Sigmoid colon (tissue), 7 donors: ENCODE results near the gene PGAP1. TPM values are rescaled to one million over a fixed set of nuclear protein-coding genes. Genes with fewer than 3 reads are reported as not detected.

Experiments
- DNase-seq: peaks from one replicate; pipeline ENCODE4 v3.0.0-alpha.2; 2019
- H3K27ac ChIP-seq, 4 donors: fragments of 200-600 bp; sonication (generic); one replicate each; pipeline ENCODE4 v1.5.1; 2016 to 2019; ENCODE audit warnings: mild to moderate bottlenecking in 1 of 4
- H3K27me3 ChIP-seq, 3 donors: fragments of 200-600 bp; sonication (generic); one replicate each; pipeline ENCODE4 v1.5.1; 2019; ENCODE audit warnings: mild to moderate bottlenecking in 1 of 3
- H3K36me3 ChIP-seq, 4 donors: fragments of 200-600 bp; sonication (generic); one replicate each; pipeline ENCODE4 v1.5.1; 2016 to 2019
- H3K4me1 ChIP-seq, 4 donors: fragments of 200-600 bp; sonication (generic); one replicate each; pipeline ENCODE4 v1.5.1; 2017 to 2019
- H3K4me3 ChIP-seq, 4 donors: fragments of 200-600 bp; sonication (generic); one replicate each; pipeline ENCODE4 v1.5.1; 2017 to 2019; ENCODE audit warnings: mild to moderate bottlenecking in 2 of 4, moderate library complexity in 1 of 4
- H3K9me3 ChIP-seq, 4 donors: fragments of 200-600 bp in 3 of 4; sonication (generic) in 3 of 4; one replicate each; pipeline versions ENCODE4 v1.5.1 to v1.6.1; 2013 to 2019
- EP300 ChIP-seq, 4 donors: sonication (generic); formaldehyde crosslinking; IDR thresholded peaks; one replicate each; pipeline ENCODE4 v1.6.1; 2017; ENCODE audit warnings: antibody characterized with exemption in 4 of 4
- POLR2A ChIP-seq, 2 donors: fragments of 450-650 bp; IDR thresholded peaks; one replicate each; pipeline ENCODE4 v1.6.1; 2016; ENCODE audit warnings: antibody characterized with exemption in 2 of 2, mild to moderate bottlenecking in 2 of 2, moderate library complexity in 2 of 2
- POLR2AphosphoS5 ChIP-seq, 4 donors: sonication (generic); formaldehyde crosslinking; IDR thresholded peaks; one replicate each; pipeline ENCODE4 v1.6.1; 2017; ENCODE audit warnings: antibody characterized with exemption in 4 of 4
- WGBS, 2 donors: extraction: QIAGEN DNeasy Blood & Tissue Kit; methylation state at CpG; one replicate each; pipeline ENCODE4 v1.1.7; 2013; 5-methylcytosine and 5-hydroxymethylcytosine counted together
- intact Hi-C: fragments of 100-400 bp; cut with DNase I; formaldehyde crosslinking; loops from one replicate; pipeline ENCODE4 v1.15.1; 2023
- polyA plus RNA-seq, 3 donors: library from polyadenylated mRNA; stranded (reverse); fragments of 200-250 nt; gene quantifications; one replicate each; pipeline ENCODE4 v1.2.3, GENCODE V29; 2013
- total RNA-seq, 4 donors: library from RNA; depleted of rRNA; stranded (reverse); fragments of >200 nt; gene quantifications; one replicate each; pipeline ENCODE4 v1.1.0, GENCODE V29; 2016
- TF ChIP-seq, protein P1 (sequence below), 4 experiments: fragments of 450-650 bp in 3 of 4; fragments of 200-600 bp in 1 of 4; IDR thresholded peaks; one replicate each; pipeline ENCODE4 v1.5.1; 2016 to 2019; ENCODE audit warnings: antibody characterized with exemption in 4 of 4, mild to moderate bottlenecking in 3 of 4, moderate library complexity in 2 of 4
- donor health status: healthy with polysubstance abuse.
- donor health status: Bipolar disorder and iron deficiency.
- donor health status: healthy.

Gene PGAP1
- total and polyA plus RNA-seq, 7 donors = 0.46 to 14.0 (median 6.6) TPM

DNA sequence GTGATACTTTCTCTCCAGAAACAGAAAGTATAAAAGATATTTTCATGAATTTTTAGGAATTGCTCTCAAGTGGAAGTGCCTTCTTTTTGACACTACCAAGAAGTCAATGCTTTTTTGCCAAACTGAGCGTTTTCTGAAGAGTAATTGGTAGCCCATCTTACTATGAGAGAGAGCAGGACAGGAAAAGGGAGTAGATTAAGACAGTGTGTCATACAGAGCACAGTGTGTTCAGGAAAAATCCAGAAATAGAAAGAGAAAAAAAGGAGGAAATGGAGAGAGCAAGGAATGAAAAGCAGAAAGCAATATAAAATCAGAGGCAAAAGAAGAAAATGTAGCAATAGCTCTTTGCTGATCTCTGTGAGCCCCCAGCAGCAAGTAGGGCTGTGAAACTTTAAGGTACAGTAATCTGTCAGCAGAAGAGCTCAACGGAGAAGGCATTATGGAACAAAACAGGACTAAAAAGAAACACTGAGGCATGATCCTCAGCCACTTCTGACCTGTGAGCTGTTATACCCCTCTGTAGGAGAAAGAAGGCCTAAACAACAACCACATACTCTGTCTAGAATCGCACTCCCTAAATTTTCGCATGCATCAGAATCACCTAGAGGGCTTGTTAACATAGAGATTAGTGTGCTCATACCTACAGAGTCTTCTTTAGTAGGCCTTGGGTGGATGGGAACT, 15.0 kb upstream of the PGAP1 start:
- WGBS, 2 donors = 86 to 90% methylated on average over 4 of the region's 4 CpGs

DNA sequence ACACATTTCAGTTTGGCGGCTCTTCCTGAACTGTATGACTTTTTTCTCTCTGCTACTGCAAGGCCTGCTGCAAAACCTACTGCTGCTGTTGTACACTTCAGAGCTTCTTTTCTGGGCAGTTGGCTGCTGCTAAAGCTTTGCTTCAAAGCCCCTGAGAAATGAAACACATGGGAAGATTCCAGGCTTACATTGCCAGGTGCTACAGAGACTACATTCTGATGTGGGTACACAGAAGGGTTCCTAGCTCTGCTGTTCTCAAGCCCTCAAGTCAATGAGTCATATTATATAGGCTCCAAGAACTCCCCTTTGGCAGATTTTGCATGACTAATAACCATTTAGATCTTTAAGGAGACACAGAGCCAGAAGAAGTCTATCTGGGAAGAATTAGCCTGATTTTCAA, 12.9 kb upstream of the PGAP1 start:
- no peak for TF ChIP-seq EP300 (IDR thresholded peaks at IDR 0.05)
- intact Hi-C loops = no loop called here
- DNase-seq = no peak
- no peaks in the 10 kb centered on the region for H3K9me3 ChIP-seq
- no peaks in the 10 kb centered on the region for H3K27me3 ChIP-seq
- H3K4me1 ChIP-seq = no peaks in the 10 kb centered on the region
- H3K4me3 ChIP-seq = no peak overlapping the region
- 86 to 98% methylated on average over 1 of the region's 1 CpG for WGBS, 2 donors
- H3K36me3 ChIP-seq = no peaks in the 10 kb centered on the region
- no peak overlapping the region for H3K27ac ChIP-seq

More for the DNA sequence above, 15.0 kb upstream of the PGAP1 start:
- Histone ChIP-seq H3K36me3 (no peaks in the 10 kb centered on the region), H3K4me3 (no peak overlapping the region), H3K27ac (no peak overlapping the region), H3K9me3 (no peaks in the 10 kb centered on the region), H3K4me1 (no peaks in the 10 kb centered on the region), H3K27me3 (no peaks in the 10 kb centered on the region)
- no peak for TF ChIP-seq EP300 (IDR thresholded peaks at IDR 0.05)
- TF ChIP-seq POLR2A (IDR thresholded peaks at IDR 0.05) = no peak
- TF ChIP-seq, protein P1, sequence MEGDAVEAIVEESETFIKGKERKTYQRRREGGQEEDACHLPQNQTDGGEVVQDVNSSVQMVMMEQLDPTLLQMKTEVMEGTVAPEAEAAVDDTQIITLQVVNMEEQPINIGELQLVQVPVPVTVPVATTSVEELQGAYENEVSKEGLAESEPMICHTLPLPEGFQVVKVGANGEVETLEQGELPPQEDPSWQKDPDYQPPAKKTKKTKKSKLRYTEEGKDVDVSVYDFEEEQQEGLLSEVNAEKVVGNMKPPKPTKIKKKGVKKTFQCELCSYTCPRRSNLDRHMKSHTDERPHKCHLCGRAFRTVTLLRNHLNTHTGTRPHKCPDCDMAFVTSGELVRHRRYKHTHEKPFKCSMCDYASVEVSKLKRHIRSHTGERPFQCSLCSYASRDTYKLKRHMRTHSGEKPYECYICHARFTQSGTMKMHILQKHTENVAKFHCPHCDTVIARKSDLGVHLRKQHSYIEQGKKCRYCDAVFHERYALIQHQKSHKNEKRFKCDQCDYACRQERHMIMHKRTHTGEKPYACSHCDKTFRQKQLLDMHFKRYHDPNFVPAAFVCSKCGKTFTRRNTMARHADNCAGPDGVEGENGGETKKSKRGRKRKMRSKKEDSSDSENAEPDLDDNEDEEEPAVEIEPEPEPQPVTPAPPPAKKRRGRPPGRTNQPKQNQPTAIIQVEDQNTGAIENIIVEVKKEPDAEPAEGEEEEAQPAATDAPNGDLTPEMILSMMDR (IDR thresholded peaks at IDR 0.05) = no peak
- TF ChIP-seq POLR2AphosphoS5 (IDR thresholded peaks at IDR 0.05) = no peak
- DNase-seq = no peak
- intact Hi-C loops = no loop called here

GRCh38 chr2:196935432-196935831, 8.9 kb upstream of the PGAP1 start:
- Histone ChIP-seq H3K4me3 (no peak overlapping the region), H3K27ac (no peak overlapping the region), H3K4me1 (no peaks in the 10 kb centered on the region), H3K9me3 (no peaks in the 10 kb centered on the region), H3K27me3 (no peaks in the 10 kb centered on the region), H3K36me3 (no peaks in the 10 kb centered on the region)
- DNase-seq = no peak
- TF ChIP-seq POLR2A (IDR thresholded peaks at IDR 0.05) (no peak), POLR2AphosphoS5 (IDR thresholded peaks at IDR 0.05) (no peak), EP300 (IDR thresholded peaks at IDR 0.05) (no peak)
- TF ChIP-seq, protein P1 (IDR thresholded peaks at IDR 0.05) = no peak
- intact Hi-C loops = no loop called here
- 18 to 51% methylated on average over 2 of the region's 2 CpGs for WGBS, 2 donors

GRCh38 chr2:196934672-196935071, 8.2 kb upstream of the PGAP1 start:
- intact Hi-C loops = no loop called here
- no peaks in the 10 kb centered on the region for H3K27me3 ChIP-seq
- H3K27ac ChIP-seq = no peak overlapping the region
- no peak overlapping the region for H3K4me3 ChIP-seq
- WGBS, 2 donors = 72 to 74% methylated on average over 1 of the region's 1 CpG
- no peaks in the 10 kb centered on the region for H3K9me3 ChIP-seq
- no peak for DNase-seq
- no peaks in the 10 kb centered on the region for H3K4me1 ChIP-seq
- H3K36me3 ChIP-seq = no peaks in the 10 kb centered on the region
- TF ChIP-seq POLR2AphosphoS5 (IDR thresholded peaks at IDR 0.05) (no peak), POLR2A (IDR thresholded peaks at IDR 0.05) (no peak), EP300 (IDR thresholded peaks at IDR 0.05) (no peak)
- TF ChIP-seq, protein P1 (IDR thresholded peaks at IDR 0.05) = no peak

- no peaks in the 10 kb centered on the region for H3K9me3 ChIP-seq
- no peaks in the 10 kb centered on the region for H3K36me3 ChIP-seq
- TF ChIP-seq POLR2AphosphoS5 (IDR thresholded peaks at IDR 0.05) (no peak), POLR2A (IDR thresholded peaks at IDR 0.05) (no peak), EP300 (IDR thresholded peaks at IDR 0.05) (no peak)
- TF ChIP-seq, protein P1 (IDR thresholded peaks at IDR 0.05) = no peak
- intact Hi-C loops = no loop called here
- no peaks in the 10 kb centered on the region for H3K27me3 ChIP-seq
- no peak for DNase-seq
- no peak overlapping the region for H3K4me3 ChIP-seq
- H3K4me1 ChIP-seq = peaks cover 0 to 7% (median 0%) of the 10 kb centered on the region in 4 donors
- 57 to 76% methylated on average over 2 of the region's 2 CpGs for WGBS, 2 donors
- H3K27ac ChIP-seq = no peak overlapping the region
Measured at GRCh38 chr2:196931555-196931954, 5.0 kb upstream of the PGAP1 start.
